HepG2 (cell line): Measurements from ENCODE around the gene MYH15. TPM values are rescaled to one million over a fixed set of nuclear protein-coding genes. Genes with fewer than 3 reads are reported as not detected.

ENCODE experiments used
- ATAC-seq: fragments of 200-7000 bp; cut with Tn5 transposase; 3 replicates; pipeline ENCODE4 v1.9.1; 2020; ENCODE audit warnings: mild to moderate bottlenecking, moderate library complexity
- BruUV-seq: library from RNA; stranded (reverse); fragments of 400-500 nt; replicated peaks from 2 replicates; lab custom pipeline; 2021; lab: Mats Ljungman, UMichigan
- CTCF ChIA-PET: fragments of 300-600 bp; formaldehyde crosslinking; extraction: SDS; loops from one replicate; lab custom pipeline; 2021; ENCODE audit warnings: low total read pairs, inconsistent platforms, low intra/inter-chr PET ratio; lab: Yijun Ruan, JAX
- POLR2A ChIA-PET: fragments of 350-600 bp; sonication (Branson Sonifier 250); formaldehyde crosslinking; loops from one replicate; lab custom pipeline; 2020; ENCODE audit warnings: antibody characterized with exemption, inconsistent platforms; lab: Yijun Ruan, JAX
- DNase-seq: peaks from one replicate; pipeline ENCODE4 v3.0.0-alpha.2; 2015; ENCODE audit warnings: low spot score
- FAIRE-seq: peaks from 3 replicates; lab custom pipeline; 2011; peaks lifted over from hg19 to GRCh38; lab: Jason Lieb, UNC
- H2AFZ ChIP-seq: one replicate; pipeline ENCODE4 v1.6.1; 2011; ENCODE audit warnings: low read length, inconsistent platforms
- H3K27ac ChIP-seq: fragments of 300-600 bp; 3 replicates; pipeline ENCODE4 v1.8.0; 2011; ENCODE audit warnings: mixed run types, mild to moderate bottlenecking, mixed read lengths, low read length, inconsistent platforms; ENCODE audit not compliant: insufficient read depth; ENCODE audit errors: extremely low read length
- H3K27me3 ChIP-seq, 2 experiments: fragments of 200-600 bp in 1 of 2; 2 replicates in 1 of 2; 3 replicates in 1 of 2; pipeline versions ENCODE4 v1.6.0 to v1.8.0; 2011; ENCODE audit warnings: low read length in 2 of 2, mild to moderate bottlenecking in 2 of 2, moderate library complexity in 2 of 2, inconsistent platforms in 1 of 2; ENCODE audit not compliant: insufficient read depth in 2 of 2, control insufficient read depth in 1 of 2
- H3K36me3 ChIP-seq, 2 experiments: fragments of 200-600 bp in 1 of 2; replicated peaks in 1 of 2; 2 replicates in 1 of 2; 3 replicates in 1 of 2; pipeline versions ENCODE4 v1.5.1 to v1.8.0; 2011; ENCODE audit warnings: low read length in 2 of 2, inconsistent platforms in 1 of 2; ENCODE audit not compliant: insufficient read depth in 2 of 2, control insufficient read depth in 1 of 2
- H3K4me1 ChIP-seq: 2 replicates; pipeline ENCODE4 v1.5.1; 2012; ENCODE audit warnings: low read length, inconsistent platforms; ENCODE audit not compliant: insufficient read depth
- H3K4me2 ChIP-seq: 2 replicates; pipeline ENCODE4 v1.6.0; 2011; ENCODE audit warnings: low read depth, low read length, inconsistent platforms
- H3K4me3 ChIP-seq, 3 experiments: fragments of 200-600 bp in 1 of 3; sonication (generic), shearing (Covaris generic) in 1 of 3; replicated peaks in 1 of 3; 2 replicates each; pipeline ENCODE4 v1.5.1; 2011 to 2016; ENCODE audit warnings: low read length in 3 of 3, inconsistent platforms in 2 of 3, low read depth in 2 of 3, mild to moderate bottlenecking in 2 of 3, control low read depth in 1 of 3, mixed read lengths in 1 of 3; ENCODE audit not compliant: insufficient read depth in 1 of 3
- H3K79me2 ChIP-seq: one replicate; pipeline ENCODE4 v1.6.1; 2011; ENCODE audit warnings: low read length, inconsistent platforms; ENCODE audit not compliant: insufficient read depth
- H3K9ac ChIP-seq: 2 replicates; pipeline ENCODE4 v1.6.0; 2011; ENCODE audit warnings: mild to moderate bottlenecking, low read depth, low read length, inconsistent platforms; ENCODE audit not compliant: insufficient read depth
- H3K9me3 ChIP-seq: 2 replicates; pipeline ENCODE4 v1.5.1; 2012; ENCODE audit warnings: mild to moderate bottlenecking, low read length
- H4K20me1 ChIP-seq: 2 replicates; pipeline ENCODE4 v1.6.0; 2011; ENCODE audit warnings: inconsistent platforms, mild to moderate bottlenecking, low read length, moderate library complexity; ENCODE audit not compliant: insufficient read depth
- ARNTL ChIP-seq: sonication (generic); formaldehyde crosslinking; IDR thresholded peaks from 2 replicates; pipeline ENCODE4 v1.4.0; 2020; ENCODE audit warnings: mild to moderate bottlenecking, missing genetic modification reagents
- DPF2 ChIP-seq: sonication (generic); formaldehyde crosslinking; IDR thresholded peaks from 2 replicates; pipeline ENCODE4 v1.4.0; 2020; ENCODE audit warnings: mild to moderate bottlenecking, low read depth, missing genetic modification reagents, borderline replicate concordance
- GLI4 ChIP-seq: sonication (generic); formaldehyde crosslinking; IDR thresholded peaks from 2 replicates; pipeline ENCODE4 v1.5.1; 2020; ENCODE audit warnings: missing genetic modification reagents, mild to moderate bottlenecking, moderate library complexity, borderline replicate concordance
- MXI1 ChIP-seq: IDR thresholded peaks from 3 replicates; pipeline ENCODE4 v1.6.1; 2012; ENCODE audit warnings: low read depth, low read length, inconsistent platforms, borderline replicate concordance
- NFYB ChIP-seq: sonication (generic); formaldehyde crosslinking; IDR thresholded peaks from 2 replicates; pipeline ENCODE4 v1.4.0; 2020; ENCODE audit warnings: missing genetic modification reagents
- RNF2 ChIP-seq: fragments of 450-650 bp; conservative IDR thresholded peaks from 2 replicates; pipeline ENCODE4 v1.6.1; 2016; ENCODE audit warnings: low read depth
- ZNF121 ChIP-seq: sonication (generic); formaldehyde crosslinking; IDR thresholded peaks from 2 replicates; pipeline ENCODE4 v1.5.0; 2020; ENCODE audit warnings: mild to moderate bottlenecking, missing genetic modification reagents
- ZNF550 ChIP-seq: sonication (generic); formaldehyde crosslinking; IDR thresholded peaks from 2 replicates; pipeline ENCODE4 v1.4.0; 2020; ENCODE audit warnings: mild to moderate bottlenecking, missing genetic modification reagents, borderline replicate concordance
- ZNF788 ChIP-seq: sonication (generic); formaldehyde crosslinking; IDR thresholded peaks from 2 replicates; pipeline ENCODE4 v1.5.0; 2020; ENCODE audit warnings: mild to moderate bottlenecking, missing genetic modification reagents, borderline replicate concordance
- WGBS: methylation state at CpG from one replicate; pipeline ENCODE4 v1.1.6; 2017; ENCODE audit warnings: low lambda C conversion rate; 5-methylcytosine and 5-hydroxymethylcytosine counted together
- in situ Hi-C: cut with HindIII; loops from 2 replicates; pipeline ENCODE4 v1.10.0; 2017; ENCODE audit warnings: low pct_unique_long_range_greater_than_20kb; ENCODE audit not compliant: extremely low pct_ligation_motif_present
- intact Hi-C: fragments of 100-400 bp; cut with micrococcal nuclease; formaldehyde crosslinking; loops from one replicate; pipeline ENCODE4 v1.10.0; 2022; ENCODE audit not compliant: unreplicated experiment
- polyA plus RNA-seq, 8 experiments: library from polyadenylated mRNA; depleted of rRNA in 3 of 8; stranded (reverse) in 7 of 8; unstranded in 1 of 8; fragments of >200 nt; fragmentation: Illumina TruSeq in 4 of 8; extraction: Trizol in 4 of 8; gene quantifications; 2 replicates each; pipeline versions ENCODE4 v1.2.1 to v1.2.3, GENCODE V29; 2011 to 2016; ENCODE audit warnings: low read depth in 4 of 8, missing spikeins in 1 of 8, mixed read lengths in 1 of 8; ENCODE audit not compliant: insufficient read depth in 1 of 8
- total RNA-seq, 5 experiments: library from RNA; depleted of rRNA; stranded (reverse); fragments of >200 nt; fragmentation: Illumina TruSeq; extraction: Trizol; gene quantifications; 2 replicates each; pipeline ENCODE4 v1.2.3, GENCODE V29; 2016; ENCODE audit warnings: low read depth in 1 of 5
- TF ChIP-seq, protein P1 (sequence below): sonication (generic); formaldehyde crosslinking; IDR thresholded peaks from 2 replicates; pipeline ENCODE4 v1.9.0; 2022; ENCODE audit warnings: low read depth, missing genetic modification reagents
- TF ChIP-seq, protein P2 (sequence below), 2 experiments: sonication (generic) in 1 of 2; formaldehyde crosslinking in 1 of 2; IDR thresholded peaks; 2 replicates each; pipeline versions ENCODE4 v1.6.1 to v1.9.0; 2014 to 2022; ENCODE audit warnings: antibody characterized with exemption in 1 of 2, borderline replicate concordance in 1 of 2, inconsistent platforms in 1 of 2, low read depth in 1 of 2, missing genetic modification reagents in 1 of 2
- TF ChIP-seq, protein P3 (sequence below): sonication (generic); formaldehyde crosslinking; IDR thresholded peaks from 2 replicates; pipeline ENCODE4 v1.4.0; 2020; ENCODE audit warnings: missing genetic modification reagents, borderline replicate concordance

Gene MYH15
- total and polyA plus RNA-seq, 2 of the 13 experiments (the other 11 are each of a cell fraction or from before 2014, with no cell fraction given) = 0.03 to 0.09 TPM

DNA sequence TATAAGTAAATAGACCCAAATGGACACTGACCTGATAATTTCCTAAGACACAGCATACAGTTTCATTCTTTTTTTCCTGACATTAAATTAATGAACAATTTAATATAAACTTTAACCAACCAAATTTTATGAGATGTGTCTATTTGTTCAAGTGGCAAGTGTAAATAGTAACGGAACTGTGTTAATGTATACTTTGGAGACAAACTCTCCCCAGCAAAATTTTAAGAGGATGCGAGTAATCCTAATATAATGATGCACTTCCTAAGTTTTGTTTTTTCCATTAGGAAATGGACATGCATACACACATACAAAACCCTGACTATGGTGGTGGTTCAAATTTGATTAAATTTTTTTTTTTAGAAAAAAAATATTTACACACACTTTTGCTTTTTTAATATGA is 38.5 kb upstream of the MYH15 start:
- no peak overlapping the region for H3K27ac ChIP-seq
- BruUV-seq = no TSS peak

More for the DNA sequence above, 38.5 kb upstream of the MYH15 start:
- Histone ChIP-seq H3K79me2 (no peaks in the 10 kb centered on the region), H3K4me3 (no peak overlapping the region), H2AFZ (no peak overlapping the region), H3K4me1 (no peaks in the 10 kb centered on the region), H4K20me1 (no peaks in the 10 kb centered on the region), H3K9me3 (no peaks in the 10 kb centered on the region), H3K27me3 (no peaks in the 10 kb centered on the region), H3K9ac (no peak overlapping the region), H3K36me3 (peaks cover 0 to 9% of the 10 kb centered on the region in 2 experiments; a peak in 2 of 5 replicates), H3K4me2 (no peak overlapping the region)
- no peak for DNase-seq
- in situ Hi-C loops = no loop called here
- no peak for ATAC-seq
- FAIRE-seq = no peak
- WGBS = 96% methylated on average over 2 of the region's 2 CpGs
- intact Hi-C loops = no loop called here
- no peak for TF ChIP-seq ZNF550 (CRISPR knock-in tag)
- no peak for TF ChIP-seq GLI4 (CRISPR knock-in tag)
- no peak for TF ChIP-seq DPF2
- TF ChIP-seq, protein P1, sequence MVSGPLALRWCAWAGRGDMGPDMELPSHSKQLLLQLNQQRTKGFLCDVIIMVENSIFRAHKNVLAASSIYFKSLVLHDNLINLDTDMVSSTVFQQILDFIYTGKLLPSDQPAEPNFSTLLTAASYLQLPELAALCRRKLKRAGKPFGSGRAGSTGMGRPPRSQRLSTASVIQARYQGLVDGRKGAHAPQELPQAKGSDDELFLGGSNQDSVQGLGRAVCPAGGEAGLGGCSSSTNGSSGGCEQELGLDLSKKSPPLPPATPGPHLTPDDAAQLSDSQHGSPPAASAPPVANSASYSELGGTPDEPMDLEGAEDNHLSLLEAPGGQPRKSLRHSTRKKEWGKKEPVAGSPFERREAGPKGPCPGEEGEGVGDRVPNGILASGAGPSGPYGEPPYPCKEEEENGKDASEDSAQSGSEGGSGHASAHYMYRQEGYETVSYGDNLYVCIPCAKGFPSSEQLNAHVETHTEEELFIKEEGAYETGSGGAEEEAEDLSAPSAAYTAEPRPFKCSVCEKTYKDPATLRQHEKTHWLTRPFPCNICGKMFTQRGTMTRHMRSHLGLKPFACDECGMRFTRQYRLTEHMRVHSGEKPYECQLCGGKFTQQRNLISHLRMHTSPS (CRISPR knock-in tag) = no peak
- no peak for TF ChIP-seq ARNTL (CRISPR knock-in tag)
- TF ChIP-seq ZNF788 (CRISPR knock-in tag) = no peak
- TF ChIP-seq, protein P2, sequence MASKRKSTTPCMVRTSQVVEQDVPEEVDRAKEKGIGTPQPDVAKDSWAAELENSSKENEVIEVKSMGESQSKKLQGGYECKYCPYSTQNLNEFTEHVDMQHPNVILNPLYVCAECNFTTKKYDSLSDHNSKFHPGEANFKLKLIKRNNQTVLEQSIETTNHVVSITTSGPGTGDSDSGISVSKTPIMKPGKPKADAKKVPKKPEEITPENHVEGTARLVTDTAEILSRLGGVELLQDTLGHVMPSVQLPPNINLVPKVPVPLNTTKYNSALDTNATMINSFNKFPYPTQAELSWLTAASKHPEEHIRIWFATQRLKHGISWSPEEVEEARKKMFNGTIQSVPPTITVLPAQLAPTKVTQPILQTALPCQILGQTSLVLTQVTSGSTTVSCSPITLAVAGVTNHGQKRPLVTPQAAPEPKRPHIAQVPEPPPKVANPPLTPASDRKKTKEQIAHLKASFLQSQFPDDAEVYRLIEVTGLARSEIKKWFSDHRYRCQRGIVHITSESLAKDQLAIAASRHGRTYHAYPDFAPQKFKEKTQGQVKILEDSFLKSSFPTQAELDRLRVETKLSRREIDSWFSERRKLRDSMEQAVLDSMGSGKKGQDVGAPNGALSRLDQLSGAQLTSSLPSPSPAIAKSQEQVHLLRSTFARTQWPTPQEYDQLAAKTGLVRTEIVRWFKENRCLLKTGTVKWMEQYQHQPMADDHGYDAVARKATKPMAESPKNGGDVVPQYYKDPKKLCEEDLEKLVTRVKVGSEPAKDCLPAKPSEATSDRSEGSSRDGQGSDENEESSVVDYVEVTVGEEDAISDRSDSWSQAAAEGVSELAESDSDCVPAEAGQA (IDR thresholded peaks at IDR 0.05; ENCODE audit: low read depth) = no peak
- TF ChIP-seq, protein P2 (CRISPR knock-in tag; IDR thresholded peaks at IDR 0.05; ENCODE audit: borderline replicate concordance) = no peak
- no peak for TF ChIP-seq ZNF121 (CRISPR knock-in tag)
- TF ChIP-seq, protein P3, sequence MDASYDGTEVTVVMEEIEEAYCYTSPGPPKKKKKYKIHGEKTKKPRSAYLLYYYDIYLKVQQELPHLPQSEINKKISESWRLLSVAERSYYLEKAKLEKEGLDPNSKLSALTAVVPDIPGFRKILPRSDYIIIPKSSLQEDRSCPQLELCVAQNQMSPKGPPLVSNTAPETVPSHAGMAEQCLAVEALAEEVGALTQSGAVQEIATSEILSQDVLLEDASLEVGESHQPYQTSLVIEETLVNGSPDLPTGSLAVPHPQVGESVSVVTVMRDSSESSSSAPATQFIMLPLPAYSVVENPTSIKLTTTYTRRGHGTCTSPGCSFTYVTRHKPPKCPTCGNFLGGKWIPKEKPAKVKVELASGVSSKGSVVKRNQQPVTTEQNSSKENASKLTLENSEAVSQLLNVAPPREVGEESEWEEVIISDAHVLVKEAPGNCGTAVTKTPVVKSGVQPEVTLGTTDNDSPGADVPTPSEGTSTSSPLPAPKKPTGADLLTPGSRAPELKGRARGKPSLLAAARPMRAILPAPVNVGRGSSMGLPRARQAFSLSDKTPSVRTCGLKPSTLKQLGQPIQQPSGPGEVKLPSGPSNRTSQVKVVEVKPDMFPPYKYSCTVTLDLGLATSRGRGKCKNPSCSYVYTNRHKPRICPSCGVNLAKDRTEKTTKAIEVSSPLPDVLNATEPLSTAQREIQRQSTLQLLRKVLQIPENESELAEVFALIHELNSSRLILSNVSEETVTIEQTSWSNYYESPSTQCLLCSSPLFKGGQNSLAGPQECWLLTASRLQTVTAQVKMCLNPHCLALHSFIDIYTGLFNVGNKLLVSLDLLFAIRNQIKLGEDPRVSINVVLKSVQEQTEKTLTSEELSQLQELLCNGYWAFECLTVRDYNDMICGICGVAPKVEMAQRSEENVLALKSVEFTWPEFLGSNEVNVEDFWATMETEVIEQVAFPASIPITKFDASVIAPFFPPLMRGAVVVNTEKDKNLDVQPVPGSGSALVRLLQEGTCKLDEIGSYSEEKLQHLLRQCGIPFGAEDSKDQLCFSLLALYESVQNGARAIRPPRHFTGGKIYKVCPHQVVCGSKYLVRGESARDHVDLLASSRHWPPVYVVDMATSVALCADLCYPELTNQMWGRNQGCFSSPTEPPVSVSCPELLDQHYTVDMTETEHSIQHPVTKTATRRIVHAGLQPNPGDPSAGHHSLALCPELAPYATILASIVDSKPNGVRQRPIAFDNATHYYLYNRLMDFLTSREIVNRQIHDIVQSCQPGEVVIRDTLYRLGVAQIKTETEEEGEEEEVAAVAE (CRISPR knock-in tag) = no peak
- no peak for TF ChIP-seq RNF2
- no peak for TF ChIP-seq NFYB (CRISPR knock-in tag)
- no peak for TF ChIP-seq MXI1
- ChIA-PET POLR2A (no interaction called here), CTCF (no interaction called here)
